Superior temporal gyrus (tissue), 1 donor: ENCODE data around the gene PAX4.
A peak's percentile ranks its signal among the peaks of the same experiment; 100 is the strongest.
"Not testable (repeated sequence)": the region's sequence is repeated elsewhere in the genome, so short reads cannot be mapped to it uniquely, and the experiment has no call there.

ENCODE experiments used
- DNase-seq: peaks from one replicate; pipeline ENCODE4 v3.0.0-alpha.2; 2016; ENCODE audit errors: extremely low spot score

PAX4 gene

GRCh38 chr7:127586346-127586745 lies 31.6 kb downstream of the PAX4 start:
- DNase-seq, result no peak

- DNase-seq, result peak; percentile 94
These were observed 32.6 kb downstream of the PAX4 start, which contains the start of gene GCC1 for GRCh38 chr7:127585044-127585953. GCC1 (minus strand) TSS chr7:127585596; CDS start chr7:127585182, 414 bp downstream.

GRCh38 chr7:127584648-127585043 lies 33.3 kb downstream of the PAX4 start:
- no peak for DNase-seq

- DNase-seq, result no peak
These were observed 35.6 kb downstream of the PAX4 start for GRCh38 chr7:127582361-127582760.

- DNase-seq, result no peak
These were observed 36.2 kb downstream of the PAX4 start for GRCh38 chr7:127581716-127582115.

- DNase-seq, result no peak
These were observed 37.3 kb downstream of the PAX4 start for GRCh38 chr7:127580612-127581011.

- DNase-seq, result no peak
These were observed 39.1 kb downstream of the PAX4 start for GRCh38 chr7:127578711-127579275.

- DNase-seq, result no peak
These were observed 39.8 kb downstream of the PAX4 start for GRCh38 chr7:127578036-127578684.

- no peak for DNase-seq
These were observed 46.0 kb downstream of the PAX4 start for GRCh38 chr7:127571741-127572505.

- not testable (repeated sequence) for DNase-seq
These were observed 49.9 kb downstream of the PAX4 start for GRCh38 chr7:127568034-127568433.

GRCh38 chr7:127566242-127566641 lies 51.7 kb downstream of the PAX4 start:
- no peak for DNase-seq
